Measurements from ENCODE around the gene MLPH.

GRCh38 chr2:237486819-237487448 lies at the start of gene MLPH:
- TF ChIP-seq BHLHE40 (IDR thresholded peaks at IDR 0.05; ENCODE audit: low read depth, low read length) (no peak), CTCF (conservative IDR thresholded peaks at IDR 0.05; ENCODE audit: low read depth, low read length) (no peak), RCOR1 (IDR thresholded peaks at IDR 0.05; ENCODE audit: insufficient replicate concordance, low read length) (no peak), POLR2A (IDR thresholded peaks at IDR 0.05; ENCODE audit: low read depth, low read length) (peak; percentile 33), MAFK (IDR thresholded peaks at IDR 0.05; ENCODE audit: low read depth, low read length) (no peak), FOS (IDR thresholded peaks at IDR 0.05; ENCODE audit: low read depth, low read length) (no peak), RAD21 (IDR thresholded peaks at IDR 0.05; ENCODE audit: low read length) (no peak), SMC3 (IDR thresholded peaks at IDR 0.05; ENCODE audit: low read depth, low read length) (no peak), CEBPB (IDR thresholded peaks at IDR 0.05; ENCODE audit: low read depth, low read length) (no peak), NFE2L2 (IDR thresholded peaks at IDR 0.05; ENCODE audit: low read depth, low read length) (no peak), CHD1 (IDR thresholded peaks at IDR 0.05; ENCODE audit: low read depth, low read length) (no peak), USF2 (IDR thresholded peaks at IDR 0.05; ENCODE audit: low read depth, low read length) (peak; percentile 80), MXI1 (IDR thresholded peaks at IDR 0.05; ENCODE audit: borderline replicate concordance, low read depth, low read length) (no peak), RFX5 (IDR thresholded peaks at IDR 0.05; ENCODE audit: low read depth, low read length) (no peak)

All from IMR-90 (cell line).